Osteocyte (in vitro differentiated cells): Measurements from ENCODE around the gene ARFGAP2. TPM values are rescaled to one million over a fixed set of nuclear protein-coding genes. Genes with fewer than 3 reads are reported as not detected.

ENCODE experiments used
- DNase-seq: peaks from one replicate; pipeline ENCODE4 v3.0.0; 2021; ENCODE audit warnings: mixed read lengths; ENCODE audit not compliant: unreplicated experiment; ENCODE audit errors: extremely low spot score
- H3K27ac Mint-ChIP-seq: one replicate; pipeline ENCODE4 v1.8.0; 2021; ENCODE audit warnings: mild to moderate bottlenecking, mixed read lengths; ENCODE audit not compliant: unreplicated experiment
- H3K27me3 Mint-ChIP-seq: one replicate; pipeline ENCODE4 v1.8.0; 2021; ENCODE audit warnings: mixed read lengths; ENCODE audit not compliant: unreplicated experiment
- H3K36me3 Mint-ChIP-seq: one replicate; pipeline ENCODE4 v1.8.0; 2021; ENCODE audit warnings: mixed read lengths; ENCODE audit not compliant: unreplicated experiment
- H3K4me1 Mint-ChIP-seq: one replicate; pipeline ENCODE4 v1.8.0; 2021; ENCODE audit warnings: mixed read lengths; ENCODE audit not compliant: unreplicated experiment
- H3K4me3 Mint-ChIP-seq: one replicate; pipeline ENCODE4 v1.8.0; 2021; ENCODE audit warnings: mild to moderate bottlenecking, moderate library complexity, mixed read lengths; ENCODE audit not compliant: unreplicated experiment
- H3K9me3 Mint-ChIP-seq: one replicate; pipeline ENCODE4 v1.8.0; 2021; ENCODE audit warnings: mixed read lengths; ENCODE audit not compliant: unreplicated experiment
- CTCF ChIP-seq: fragments of 200-600 bp; sonication (generic); IDR thresholded peaks from 2 replicates; pipeline ENCODE4 v1.5.0; 2021; ENCODE audit warnings: antibody characterized with exemption, mild to moderate bottlenecking, moderate library complexity
- total RNA-seq: library from RNA; stranded (reverse); gene quantifications from 2 replicates; pipeline ENCODE4 v1.2.1, GENCODE V29; 2021

Gene ARFGAP2
- total RNA-seq, 1 donor from 2014 or later, result 73.4 TPM

GRCh38 chr11:47152953-47153950 lies 23.4 kb downstream of the ARFGAP2 start:
- Mint-ChIP-seq H3K4me1 (peaks cover 28% of the 10 kb centered on the region), H3K9me3 (no peaks in the 10 kb centered on the region), H3K4me3 (no peak overlapping the region), H3K27ac (peak overlapping the region; percentile 8), H3K36me3 (peaks cover 9% of the 10 kb centered on the region), H3K27me3 (no peaks in the 10 kb centered on the region)
- DNase-seq, result peak; percentile 91
- peak; percentile 98 for TF ChIP-seq CTCF

GRCh38 chr11:47152126-47152952 lies 24.3 kb downstream of the ARFGAP2 start:
- no peaks in the 10 kb centered on the region for H3K27me3 Mint-ChIP-seq
- TF ChIP-seq CTCF, result no peak
- H3K9me3 Mint-ChIP-seq, result no peaks in the 10 kb centered on the region
- H3K4me1 Mint-ChIP-seq, result peaks cover 28% of the 10 kb centered on the region
- no peak for DNase-seq
- H3K27ac Mint-ChIP-seq, result no peak overlapping the region
- H3K4me3 Mint-ChIP-seq, result no peak overlapping the region
- H3K36me3 Mint-ChIP-seq, result peaks cover 12% of the 10 kb centered on the region

- H3K4me1 Mint-ChIP-seq, result peaks cover 23% of the 10 kb centered on the region
- H3K27me3 Mint-ChIP-seq, result no peaks in the 10 kb centered on the region
- peaks cover 8% of the 10 kb centered on the region for H3K36me3 Mint-ChIP-seq
- H3K27ac Mint-ChIP-seq, result no peak overlapping the region
- DNase-seq, result no peak
- H3K9me3 Mint-ChIP-seq, result no peaks in the 10 kb centered on the region
- H3K4me3 Mint-ChIP-seq, result no peak overlapping the region
- no peak for TF ChIP-seq CTCF
Measured at GRCh38 chr11:47149782-47150181, 26.9 kb downstream of the ARFGAP2 start.

DNA sequence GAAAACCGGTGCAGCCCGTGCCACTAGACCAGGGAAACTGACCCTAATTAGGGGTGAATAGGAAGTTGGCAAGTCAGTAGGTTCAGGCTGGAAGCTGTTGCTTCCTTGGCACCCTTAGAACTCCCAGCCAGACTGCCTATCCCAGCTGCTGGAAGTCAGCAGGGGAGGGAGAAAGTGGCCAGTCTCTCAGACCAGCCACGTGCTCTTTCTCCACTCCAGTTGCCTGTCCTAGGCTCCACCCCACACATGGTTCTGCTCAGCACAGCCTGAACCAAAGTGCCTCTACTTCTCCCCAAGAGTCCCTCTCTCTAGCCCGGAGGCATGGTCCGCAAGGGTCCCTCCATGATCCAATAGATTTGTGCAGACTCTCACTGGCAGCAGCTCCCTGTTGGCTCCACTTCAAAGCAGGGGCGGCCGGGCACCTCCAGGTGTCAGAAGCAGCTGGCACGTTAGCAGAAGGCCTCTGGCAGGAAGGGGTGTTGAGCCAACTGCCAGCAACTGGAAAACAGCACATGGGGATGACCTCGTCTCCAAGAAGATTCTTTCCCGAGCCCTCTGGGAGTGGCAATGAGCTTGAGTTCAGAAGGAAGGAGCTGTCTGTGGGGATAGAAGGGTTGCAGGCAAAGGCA lies 27.7 kb downstream of the ARFGAP2 start:
- H3K27ac Mint-ChIP-seq, result no peak overlapping the region

More for the DNA sequence above, 27.7 kb downstream of the ARFGAP2 start:
- DNase-seq, result no peak
- H3K9me3 Mint-ChIP-seq, result no peaks in the 10 kb centered on the region
- H3K4me1 Mint-ChIP-seq, result peaks cover 23% of the 10 kb centered on the region
- no peaks in the 10 kb centered on the region for H3K27me3 Mint-ChIP-seq
- no peak for TF ChIP-seq CTCF
- H3K36me3 Mint-ChIP-seq, result peaks cover 8% of the 10 kb centered on the region
- H3K4me3 Mint-ChIP-seq, result no peak overlapping the region
